BJ (cell line): Measurements from ENCODE around the gene DHX34. TPM values are rescaled to one million over a fixed set of nuclear protein-coding genes. Genes with fewer than 3 reads are reported as not detected.
"Not testable (repeated sequence)": the region's sequence is repeated elsewhere in the genome, so short reads cannot be mapped to it uniquely, and the experiment has no call there.

Experiments used
- CTCF ChIA-PET: fragments of 350-600 bp; formaldehyde crosslinking; extraction: SDS; loops from one replicate; lab custom pipeline; 2021; ENCODE audit warnings: antibody characterized with exemption, inconsistent platforms; lab: Yijun Ruan, JAX
- POLR2A ChIA-PET: fragments of 300-600 bp; sonication (Branson Sonifier 250); formaldehyde crosslinking; extraction: SDS; loops from one replicate; lab custom pipeline; 2021; ENCODE audit warnings: antibody characterized with exemption; lab: Charles Lee
- DNase-seq: peaks from one replicate; pipeline ENCODE4 v3.0.0-alpha.2; 2011; ENCODE audit warnings: low read depth
- H3K27me3 ChIP-seq: 2 replicates; pipeline ENCODE4 v1.6.0; 2011; ENCODE audit warnings: low read length; ENCODE audit not compliant: control insufficient read depth, insufficient read depth
- H3K36me3 ChIP-seq: 2 replicates; pipeline ENCODE4 v1.5.1; 2011; ENCODE audit warnings: low read length; ENCODE audit not compliant: control insufficient read depth, insufficient read depth
- H3K4me3 ChIP-seq: 2 replicates; pipeline ENCODE4 v1.5.1; 2011; ENCODE audit warnings: low read depth, mild to moderate bottlenecking, control low read depth, low read length
- polyA minus RNA-seq: library from RNA; depleted of rRNA, polyadenylated mRNA; stranded (reverse); fragments of >200 nt; gene quantifications from 2 replicates; pipeline ENCODE4 v1.2.3, GENCODE V29; 2011; rRNA and poly(A)+ RNA removed
- polyA plus RNA-seq: library from polyadenylated mRNA; depleted of rRNA; stranded (reverse); fragments of >200 nt; gene quantifications from 2 replicates; pipeline ENCODE4 v1.2.3, GENCODE V29; 2011; rRNA removed
- TF ChIP-seq, protein P1 (sequence below): IDR thresholded peaks from 2 replicates; pipeline ENCODE4 v1.5.1; 2011; ENCODE audit warnings: low read depth, mild to moderate bottlenecking, control low read depth, inconsistent platforms, low read length, moderate library complexity; ENCODE audit not compliant: insufficient read depth

Gene DHX34
- polyA plus RNA-seq (4.1 and 6.4 TPM in 2 replicates), polyA minus RNA-seq (7.2 and 8.2 TPM in 2 replicates)

GRCh38 chr19:47348819-47349795, at the start of gene DHX34:
Gene DHX34 (plus strand): TSS chr19:47349315. CDS start chr19:47353031, 3,716 bp downstream.
- CTCF ChIA-PET: interaction anchor here (0.6 to 3.2 kb wide), 32 partner anchors 9 to 636 kb away, joined by 3 to 32 read pairs (median 5); partner anchors contain the start of genes C5AR2, MEIS3 and NOP53
- H3K27me3 ChIP-seq: no peaks in the 10 kb centered on the region
- POLR2A ChIA-PET: interaction anchor here (0.6 to 0.7 kb wide), 3 partner anchors 56 to 688 kb away, joined by 3 to 20 read pairs (median 9); no protein-coding TSS in a partner anchor
- peaks cover 8% of the 10 kb centered on the region; the same call in 1 of the 2 replicates for H3K36me3 ChIP-seq
- H3K4me3 ChIP-seq: peak within 1 kb of the TSS; percentile 61
- TF ChIP-seq, protein P1, sequence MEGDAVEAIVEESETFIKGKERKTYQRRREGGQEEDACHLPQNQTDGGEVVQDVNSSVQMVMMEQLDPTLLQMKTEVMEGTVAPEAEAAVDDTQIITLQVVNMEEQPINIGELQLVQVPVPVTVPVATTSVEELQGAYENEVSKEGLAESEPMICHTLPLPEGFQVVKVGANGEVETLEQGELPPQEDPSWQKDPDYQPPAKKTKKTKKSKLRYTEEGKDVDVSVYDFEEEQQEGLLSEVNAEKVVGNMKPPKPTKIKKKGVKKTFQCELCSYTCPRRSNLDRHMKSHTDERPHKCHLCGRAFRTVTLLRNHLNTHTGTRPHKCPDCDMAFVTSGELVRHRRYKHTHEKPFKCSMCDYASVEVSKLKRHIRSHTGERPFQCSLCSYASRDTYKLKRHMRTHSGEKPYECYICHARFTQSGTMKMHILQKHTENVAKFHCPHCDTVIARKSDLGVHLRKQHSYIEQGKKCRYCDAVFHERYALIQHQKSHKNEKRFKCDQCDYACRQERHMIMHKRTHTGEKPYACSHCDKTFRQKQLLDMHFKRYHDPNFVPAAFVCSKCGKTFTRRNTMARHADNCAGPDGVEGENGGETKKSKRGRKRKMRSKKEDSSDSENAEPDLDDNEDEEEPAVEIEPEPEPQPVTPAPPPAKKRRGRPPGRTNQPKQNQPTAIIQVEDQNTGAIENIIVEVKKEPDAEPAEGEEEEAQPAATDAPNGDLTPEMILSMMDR: peak; percentile 100
- peak; percentile 98 for DNase-seq

DNA sequence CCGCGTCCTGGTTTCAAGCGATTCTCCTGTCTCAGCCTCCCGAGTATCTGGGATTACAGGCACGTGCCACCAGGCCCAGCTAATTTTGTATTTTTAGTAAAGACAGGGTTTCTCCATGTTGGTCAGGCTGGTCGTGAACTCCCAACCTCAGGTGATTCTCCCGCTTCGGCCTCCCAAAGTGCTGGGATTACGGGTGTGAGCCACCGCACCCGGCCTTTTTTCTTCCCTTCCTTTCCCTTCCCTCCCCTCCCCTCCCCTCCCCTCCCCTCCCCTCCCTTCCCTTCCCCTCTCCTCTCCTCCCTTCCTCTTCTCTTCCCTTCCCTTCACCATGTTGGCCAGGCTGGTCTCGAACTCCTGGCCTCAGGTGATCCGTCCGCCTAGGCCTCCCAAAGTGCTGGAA, 48.2 kb upstream of the DHX34 start:
- H3K36me3 ChIP-seq, H3K27me3 ChIP-seq, H3K4me3 ChIP-seq, POLR2A ChIA-PET, DNase-seq: not testable (repeated sequence)
- CTCF ChIA-PET: interaction anchor here (0.7 to 8.1 kb wide), 4 partner anchors 8 to 91 kb away, joined by 3 to 93 read pairs (median 6); partner anchors contain the start of gene DHX34

DNA sequence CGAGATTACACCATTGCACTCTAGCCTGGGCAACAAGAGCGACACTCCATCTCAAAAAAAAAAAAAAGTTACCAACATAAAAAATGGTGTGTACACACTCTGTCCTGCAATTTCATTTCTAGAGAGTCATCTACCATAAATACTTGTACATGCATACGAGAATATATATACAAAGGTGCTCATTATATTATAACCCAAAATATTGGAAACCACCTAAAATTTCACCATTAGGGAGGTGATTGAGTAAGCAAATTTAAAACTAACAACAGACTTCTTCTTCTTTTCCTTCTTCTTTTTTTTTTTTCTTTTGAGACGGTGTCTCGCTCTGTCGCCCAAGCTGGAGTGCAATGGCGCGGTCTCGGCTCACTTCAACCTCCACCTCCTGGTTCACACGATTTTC, 46.9 kb upstream of the DHX34 start:
- TF ChIP-seq, protein P1: no peak
- no peak overlapping the region for H3K4me3 ChIP-seq
- H3K27me3 ChIP-seq: no peaks in the 10 kb centered on the region
- POLR2A ChIA-PET: no interaction called here
- CTCF ChIA-PET: interaction anchor here (1.7 to 2.4 kb wide), 2 partner anchors 89 to 126 kb away, joined by 7 to 8 read pairs; no protein-coding TSS in a partner anchor
- H3K36me3 ChIP-seq: no peaks in the 10 kb centered on the region
- no peak for DNase-seq

DNA sequence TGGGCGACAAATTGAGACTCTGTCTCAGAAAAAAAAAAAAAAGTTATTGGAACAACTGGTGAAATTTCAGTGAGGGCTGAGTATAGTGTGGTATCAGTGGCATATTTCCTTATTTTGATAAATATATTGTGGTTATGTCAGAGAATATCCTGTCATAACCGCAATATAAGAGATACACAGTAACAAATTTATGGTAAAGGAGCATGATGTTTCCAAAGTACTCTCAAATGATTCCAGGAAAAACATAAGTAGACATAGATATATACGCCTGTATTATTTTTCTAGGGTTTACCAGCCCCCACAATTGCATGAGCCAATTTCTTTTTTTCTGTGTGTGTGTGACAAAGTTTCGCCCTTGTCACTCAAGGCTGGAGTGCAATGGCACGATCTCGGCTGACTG, 45.1 kb upstream of the DHX34 start:
- TF ChIP-seq, protein P1: no peak
- no peaks in the 10 kb centered on the region for H3K36me3 ChIP-seq
- no peak overlapping the region for H3K4me3 ChIP-seq
- CTCF ChIA-PET: no interaction called here
- DNase-seq: no peak
- no peaks in the 10 kb centered on the region for H3K27me3 ChIP-seq
- POLR2A ChIA-PET: no interaction called here

- POLR2A ChIA-PET: no interaction called here
- TF ChIP-seq, protein P1: peak; percentile 99
- no peak overlapping the region for H3K4me3 ChIP-seq
- peak; percentile 83 for DNase-seq
- no peaks in the 10 kb centered on the region for H3K27me3 ChIP-seq
- H3K36me3 ChIP-seq: no peaks in the 10 kb centered on the region
- CTCF ChIA-PET: interaction anchor here (0.8 to 1.9 kb wide), 11 partner anchors 9 to 86 kb away, joined by 3 to 7 read pairs (median 5); partner anchors contain the start of gene DHX34
Measured at GRCh38 chr19:47305309-47305751, 43.8 kb upstream of the DHX34 start.
